Brain microvascular endothelial cell (primary cell): ENCODE data around the gene EIF3K.

Experiments
- DNase-seq: peaks from one replicate; pipeline ENCODE4 v3.0.0-alpha.2; 2020
- H3K27ac ChIP-seq: fragments of 250-450 bp; sonication (Bioruptor Pico); 2 replicates; pipeline ENCODE4 v1.5.1; 2020; ENCODE audit warnings: mild to moderate bottlenecking, moderate library complexity
- H3K27me3 ChIP-seq: fragments of 250-450 bp; sonication (Bioruptor Pico); replicated peaks from 2 replicates; pipeline ENCODE4 v1.5.1; 2020; ENCODE audit warnings: mild to moderate bottlenecking
- H3K36me3 ChIP-seq: fragments of 250-450 bp; sonication (Bioruptor Pico); replicated peaks from 2 replicates; pipeline ENCODE4 v1.5.1; 2020; ENCODE audit warnings: mild to moderate bottlenecking
- H3K4me3 ChIP-seq: 2 replicates; pipeline ENCODE4 v1.5.1; 2011; ENCODE audit warnings: low read depth, mild to moderate bottlenecking, control low read depth, low read length, moderate library complexity
- in situ Hi-C: cut with HindIII; loops from 2 replicates; pipeline ENCODE4 v1.10.0; 2017; ENCODE audit warnings: low sequenced_read_pairs, low pct_ligation_motif_present
- TF ChIP-seq, protein P1 (sequence below): IDR thresholded peaks from 2 replicates; pipeline ENCODE4 v1.5.1; 2011; ENCODE audit warnings: low read depth, mild to moderate bottlenecking, moderate library complexity, low read length, control low read depth, inconsistent platforms; ENCODE audit errors: missing control alignments

EIF3K gene

GRCh38 chr19:38634757-38635482, 15.9 kb downstream of the EIF3K start:
- H3K36me3 ChIP-seq: peaks cover 36% of the 10 kb centered on the region
- in situ Hi-C loops: no loop called here
- TF ChIP-seq, protein P1, sequence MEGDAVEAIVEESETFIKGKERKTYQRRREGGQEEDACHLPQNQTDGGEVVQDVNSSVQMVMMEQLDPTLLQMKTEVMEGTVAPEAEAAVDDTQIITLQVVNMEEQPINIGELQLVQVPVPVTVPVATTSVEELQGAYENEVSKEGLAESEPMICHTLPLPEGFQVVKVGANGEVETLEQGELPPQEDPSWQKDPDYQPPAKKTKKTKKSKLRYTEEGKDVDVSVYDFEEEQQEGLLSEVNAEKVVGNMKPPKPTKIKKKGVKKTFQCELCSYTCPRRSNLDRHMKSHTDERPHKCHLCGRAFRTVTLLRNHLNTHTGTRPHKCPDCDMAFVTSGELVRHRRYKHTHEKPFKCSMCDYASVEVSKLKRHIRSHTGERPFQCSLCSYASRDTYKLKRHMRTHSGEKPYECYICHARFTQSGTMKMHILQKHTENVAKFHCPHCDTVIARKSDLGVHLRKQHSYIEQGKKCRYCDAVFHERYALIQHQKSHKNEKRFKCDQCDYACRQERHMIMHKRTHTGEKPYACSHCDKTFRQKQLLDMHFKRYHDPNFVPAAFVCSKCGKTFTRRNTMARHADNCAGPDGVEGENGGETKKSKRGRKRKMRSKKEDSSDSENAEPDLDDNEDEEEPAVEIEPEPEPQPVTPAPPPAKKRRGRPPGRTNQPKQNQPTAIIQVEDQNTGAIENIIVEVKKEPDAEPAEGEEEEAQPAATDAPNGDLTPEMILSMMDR: peak; percentile 95
- peak; percentile 49 for DNase-seq
- no peaks in the 10 kb centered on the region for H3K27me3 ChIP-seq
- no peak overlapping the region for H3K4me3 ChIP-seq
- H3K27ac ChIP-seq: no peak overlapping the region

- no peak for DNase-seq
- Histone ChIP-seq H3K27me3 (no peaks in the 10 kb centered on the region), H3K36me3 (peaks cover 32% of the 10 kb centered on the region), H3K27ac (no peak overlapping the region), H3K4me3 (no peak overlapping the region)
- in situ Hi-C loops: no loop called here
- TF ChIP-seq, protein P1: no peak
These were observed 16.8 kb downstream of the EIF3K start for GRCh38 chr19:38635483-38636399.

DNA sequence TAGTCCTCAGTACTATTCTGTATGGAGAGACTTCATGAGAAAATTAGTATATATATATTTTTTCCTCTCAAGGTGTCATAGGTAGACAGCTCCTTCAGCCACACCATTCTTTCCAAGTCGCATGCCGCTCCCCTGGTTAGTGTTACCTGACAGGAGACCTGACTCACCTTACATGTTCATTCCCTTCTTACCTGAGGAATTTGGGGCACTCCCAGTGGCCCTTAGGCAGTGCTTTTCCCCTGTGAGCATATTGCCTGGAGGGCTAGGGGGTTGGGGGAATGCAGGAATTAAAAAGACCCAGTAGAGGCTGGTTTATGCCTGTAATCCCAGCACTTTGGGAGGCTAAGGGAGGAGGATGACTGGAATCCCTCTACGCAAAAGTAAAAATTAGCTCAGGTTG, 19.5 kb downstream of the EIF3K start:
- H3K4me3 ChIP-seq: no peak overlapping the region
- DNase-seq: no peak
- no peak overlapping the region for H3K27ac ChIP-seq
- peaks cover 12% of the 10 kb centered on the region for H3K36me3 ChIP-seq
- in situ Hi-C loops: no loop called here
- no peaks in the 10 kb centered on the region for H3K27me3 ChIP-seq
- TF ChIP-seq, protein P1: no peak

GRCh38 chr19:38639679-38640078, 20.7 kb downstream of the EIF3K start:
- in situ Hi-C loops: no loop called here
- TF ChIP-seq, protein P1: no peak
- H3K27me3 ChIP-seq: no peaks in the 10 kb centered on the region
- DNase-seq: no peak
- H3K4me3 ChIP-seq: no peak overlapping the region
- peaks cover 12% of the 10 kb centered on the region for H3K36me3 ChIP-seq
- no peak overlapping the region for H3K27ac ChIP-seq

DNA sequence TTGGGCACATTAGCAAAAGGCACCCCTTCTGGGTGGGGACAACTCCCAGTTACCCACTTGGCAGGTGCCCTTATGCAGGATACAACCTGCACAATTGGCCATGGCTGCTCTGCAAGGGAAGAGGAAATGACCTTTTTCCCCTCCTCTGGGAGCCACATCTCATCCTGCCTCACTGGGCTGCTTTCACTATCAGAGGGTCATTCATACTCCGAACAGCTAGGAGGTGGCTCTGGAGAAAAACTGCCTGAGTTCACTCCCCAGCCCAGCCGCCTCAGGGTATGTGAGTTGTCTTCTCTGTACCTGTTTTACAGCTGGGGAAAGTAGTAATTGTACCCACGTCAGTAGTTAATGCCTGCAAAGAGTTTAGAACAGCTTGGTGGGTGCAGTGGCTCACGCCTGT, 21.4 kb downstream of the EIF3K start:
- DNase-seq: no peak
- in situ Hi-C loops: no loop called here
- no peak overlapping the region for H3K4me3 ChIP-seq
- peaks cover 8% of the 10 kb centered on the region for H3K36me3 ChIP-seq
- no peak overlapping the region for H3K27ac ChIP-seq
- TF ChIP-seq, protein P1: no peak
- H3K27me3 ChIP-seq: no peaks in the 10 kb centered on the region
